ENCODE measurements around the gene CDH2.

Gene CDH2

DNA sequence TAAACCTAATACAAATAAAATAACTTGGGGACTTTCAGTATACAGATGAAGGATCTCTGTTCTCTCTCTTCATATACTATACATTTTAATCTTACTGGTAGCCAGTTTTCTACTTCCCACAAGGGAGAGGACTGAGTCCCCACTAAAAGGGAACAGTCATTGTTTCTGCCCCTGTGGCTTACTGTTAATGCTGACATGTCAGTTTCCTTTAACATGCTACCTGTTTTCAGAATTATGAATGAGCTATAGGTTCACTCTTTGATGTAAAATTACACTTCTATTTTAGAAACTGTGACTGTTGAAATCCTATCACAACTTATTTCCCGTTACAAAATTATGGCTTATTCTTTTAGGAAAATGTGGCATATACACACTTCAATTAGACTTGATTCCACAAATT, 207.7 kb downstream of the CDH2 start:
- H3K79me2 ChIP-seq (ENCODE audit: control insufficient read depth, insufficient read depth, low read length, poor library complexity) = no peaks in the 10 kb centered on the region
- H2BK12ac ChIP-seq (ENCODE audit: low read length) = no peak overlapping the region
- no peak overlapping the region for H3K4ac ChIP-seq (ENCODE audit: low read depth, low read length)
- H4K91ac ChIP-seq (ENCODE audit: low read depth, low read length) = no peak overlapping the region
- H3K4me2 ChIP-seq (ENCODE audit: low read length) = no peak overlapping the region
- H3K18ac ChIP-seq (ENCODE audit: low read length) = no peak overlapping the region
- H3K9ac ChIP-seq (ENCODE audit: low read length) = no peak overlapping the region
- no peak overlapping the region for H3K27ac ChIP-seq (ENCODE audit: low read depth, low read length)
- no peaks in the 10 kb centered on the region for H3K27me3 ChIP-seq (ENCODE audit: insufficient read depth, low read length)
- WGBS (ENCODE audit: extremely low coverage, insufficient coverage, insufficient read length) = no CpG with 5 or more reads among the region's 1 CpG
- H4K8ac ChIP-seq (ENCODE audit: low read depth, low read length) = no peak overlapping the region
- H2AFZ ChIP-seq (ENCODE audit: insufficient read depth, low read length, poor library complexity) = no peak overlapping the region
- no peak overlapping the region for H3K4me3 ChIP-seq (ENCODE audit: low read depth, low read length)
- H2BK5ac ChIP-seq (ENCODE audit: low read depth, low read length, poor library complexity) = no peak overlapping the region
- H3K9me3 ChIP-seq (ENCODE audit: insufficient read depth, low read depth, low read length) = no peaks in the 10 kb centered on the region
- H3K4me1 ChIP-seq (ENCODE audit: control insufficient read depth in 1 of 2, insufficient read depth in 2 of 2, low read length in 2 of 2) = peaks cover 6 to 7% of the 10 kb centered on the region in 2 experiments
- H3K36me3 ChIP-seq (ENCODE audit: control insufficient read depth in 1 of 2, insufficient read depth in 2 of 2, low read length in 2 of 2) = no peaks in the 10 kb centered on the region
- no peaks in the 10 kb centered on the region for H3K79me1 ChIP-seq (ENCODE audit: low read length)
- H2BK120ac ChIP-seq (ENCODE audit: insufficient read depth, low read length, poor library complexity) = no peak overlapping the region
- H3K14ac ChIP-seq (ENCODE audit: low read length) = no peak overlapping the region
- H3K23ac ChIP-seq (ENCODE audit: low read length) = no peak overlapping the region
- no peak overlapping the region for H4K12ac ChIP-seq (ENCODE audit: low read depth, low read length)
- H2AK5ac ChIP-seq (ENCODE audit: low read length) = no peak overlapping the region
- DNase-seq = no peak

DNA sequence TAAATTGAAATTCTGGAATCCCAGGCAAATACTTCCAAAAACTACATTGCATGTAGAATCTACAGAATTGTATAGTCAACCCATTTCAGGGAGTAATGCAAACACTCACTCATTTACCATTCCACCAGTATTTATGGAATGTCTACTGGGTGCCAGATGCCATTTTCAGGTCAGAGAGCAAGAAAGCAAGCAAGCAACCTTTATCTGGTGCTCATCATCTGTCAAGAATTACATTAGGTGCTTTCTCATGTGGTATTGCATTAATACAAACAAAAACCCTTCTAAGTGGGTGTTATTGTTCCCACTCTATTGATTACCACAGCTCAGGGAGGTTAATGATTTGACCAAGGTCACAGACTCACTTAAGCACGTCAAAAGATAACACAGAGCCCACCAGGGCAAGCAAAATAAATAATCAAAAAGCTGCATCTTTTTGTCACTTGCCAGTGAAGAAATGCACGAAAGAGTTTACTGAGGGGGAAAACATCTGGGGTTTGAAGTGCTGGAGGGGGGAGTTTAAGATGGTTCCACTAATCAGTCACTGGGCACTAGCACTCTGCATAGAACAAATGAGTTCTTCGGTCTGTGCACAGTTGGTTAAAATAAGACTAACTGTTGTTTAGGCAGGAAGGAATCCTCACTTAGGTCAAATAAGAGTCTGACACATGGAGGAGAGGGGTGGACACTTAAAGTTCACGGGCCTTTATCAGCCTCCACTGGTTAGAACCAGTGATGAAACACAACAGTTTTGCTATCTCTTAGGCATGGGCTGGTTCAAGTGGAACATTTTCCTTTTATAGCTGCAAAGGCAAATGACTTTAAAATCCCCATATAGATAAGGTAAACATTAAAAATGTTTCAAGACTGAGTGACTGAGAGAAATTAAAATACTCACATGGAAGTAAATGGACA, 208.8 kb downstream of the CDH2 start:
- peak overlapping the region; percentile 74 for H3K27ac ChIP-seq (ENCODE audit: low read depth, low read length)
- H2AFZ ChIP-seq (ENCODE audit: insufficient read depth, low read length, poor library complexity) = no peak overlapping the region
- H3K9ac ChIP-seq (ENCODE audit: low read length) = no peak overlapping the region
- H2BK5ac ChIP-seq (ENCODE audit: low read depth, low read length, poor library complexity) = no peak overlapping the region
- H3K36me3 ChIP-seq (ENCODE audit: control insufficient read depth in 1 of 2, insufficient read depth in 2 of 2, low read length in 2 of 2) = peaks cover 0 to 1% of the 10 kb centered on the region in 2 experiments
- H4K91ac ChIP-seq (ENCODE audit: low read depth, low read length) = no peak overlapping the region
- no CpG with 5 or more reads among the region's 4 CpGs for whole genome bisulfite sequencing (ENCODE audit: extremely low coverage, insufficient coverage, insufficient read length)
- no peak overlapping the region for H3K14ac ChIP-seq (ENCODE audit: low read length)
- no peaks in the 10 kb centered on the region for H3K79me2 ChIP-seq (ENCODE audit: control insufficient read depth, insufficient read depth, low read length, poor library complexity)
- H2AK5ac ChIP-seq (ENCODE audit: low read length) = no peak overlapping the region
- no peak overlapping the region for H4K8ac ChIP-seq (ENCODE audit: low read depth, low read length)
- peak overlapping the region; percentile 40 for H2BK12ac ChIP-seq (ENCODE audit: low read length)
- no peaks in the 10 kb centered on the region for H3K27me3 ChIP-seq (ENCODE audit: insufficient read depth, low read length)
- DNase-seq = peak; percentile 18 to 74
- no peak overlapping the region for H4K12ac ChIP-seq (ENCODE audit: low read depth, low read length)
- H3K4me2 ChIP-seq (ENCODE audit: low read length) = peak overlapping the region; percentile 38
- no peak overlapping the region for H3K4me3 ChIP-seq (ENCODE audit: low read depth, low read length)
- peak overlapping the region; percentile 22 for H2BK120ac ChIP-seq (ENCODE audit: insufficient read depth, low read length, poor library complexity)
- H3K4ac ChIP-seq (ENCODE audit: low read depth, low read length) = no peak overlapping the region
- H3K23ac ChIP-seq (ENCODE audit: low read length) = no peak overlapping the region
- H3K9me3 ChIP-seq (ENCODE audit: insufficient read depth, low read depth, low read length) = no peaks in the 10 kb centered on the region
- no peak overlapping the region for H3K18ac ChIP-seq (ENCODE audit: low read length)
- H3K79me1 ChIP-seq (ENCODE audit: low read length) = no peaks in the 10 kb centered on the region
- H3K4me1 ChIP-seq (ENCODE audit: control insufficient read depth in 1 of 2, insufficient read depth in 2 of 2, low read length in 2 of 2) = peaks cover 6 to 9% of the 10 kb centered on the region in 2 experiments

DNA sequence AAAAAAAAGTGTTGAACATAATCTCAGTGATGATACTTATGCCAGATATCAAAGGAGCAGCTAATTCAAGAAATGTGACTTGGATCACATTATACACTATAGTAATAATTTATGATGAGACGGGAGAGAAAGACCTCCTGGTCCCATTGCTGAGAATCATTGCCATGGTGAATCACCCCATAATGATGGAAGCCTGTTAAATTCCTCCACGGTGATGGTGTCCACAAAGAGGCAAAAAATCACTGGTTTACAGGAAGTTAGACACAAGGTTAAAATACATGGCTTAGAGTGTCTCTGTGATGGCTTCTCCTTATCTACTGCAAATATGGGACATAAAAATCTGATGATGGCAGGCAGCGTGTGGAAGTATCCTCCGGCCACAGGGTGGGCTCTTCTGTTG, 210.0 kb downstream of the CDH2 start:
- no peak overlapping the region for H3K23ac ChIP-seq (ENCODE audit: low read length)
- H4K91ac ChIP-seq (ENCODE audit: low read depth, low read length) = peak overlapping the region; percentile 47
- H4K8ac ChIP-seq (ENCODE audit: low read depth, low read length) = no peak overlapping the region
- H3K36me3 ChIP-seq (ENCODE audit: control insufficient read depth in 1 of 2, insufficient read depth in 2 of 2, low read length in 2 of 2) = peaks cover 0 to 2% of the 10 kb centered on the region in 2 experiments
- H2AK5ac ChIP-seq (ENCODE audit: low read length) = peak overlapping the region; percentile 79
- H3K9ac ChIP-seq (ENCODE audit: low read length) = no peak overlapping the region
- no peak overlapping the region for H4K12ac ChIP-seq (ENCODE audit: low read depth, low read length)
- no peak overlapping the region for H3K14ac ChIP-seq (ENCODE audit: low read length)
- peak overlapping the region; percentile 96 for H2BK12ac ChIP-seq (ENCODE audit: low read length)
- no peak overlapping the region for H2AFZ ChIP-seq (ENCODE audit: insufficient read depth, low read length, poor library complexity)
- no peak for DNase-seq
- no peak overlapping the region for H3K4me3 ChIP-seq (ENCODE audit: low read depth, low read length)
- H2BK5ac ChIP-seq (ENCODE audit: low read depth, low read length, poor library complexity) = no peak overlapping the region
- no peaks in the 10 kb centered on the region for H3K27me3 ChIP-seq (ENCODE audit: insufficient read depth, low read length)
- H3K18ac ChIP-seq (ENCODE audit: low read length) = no peak overlapping the region
- H2BK120ac ChIP-seq (ENCODE audit: insufficient read depth, low read length, poor library complexity) = peak overlapping the region; percentile 66
- H3K79me2 ChIP-seq (ENCODE audit: control insufficient read depth, insufficient read depth, low read length, poor library complexity) = no peaks in the 10 kb centered on the region
- no peaks in the 10 kb centered on the region for H3K9me3 ChIP-seq (ENCODE audit: insufficient read depth, low read depth, low read length)
- H3K79me1 ChIP-seq (ENCODE audit: low read length) = no peaks in the 10 kb centered on the region
- H3K27ac ChIP-seq (ENCODE audit: low read depth, low read length) = no peak overlapping the region
- WGBS (ENCODE audit: extremely low coverage, insufficient coverage, insufficient read length) = no CpG with 5 or more reads among the region's 4 CpGs
- peaks cover 6 to 9% of the 10 kb centered on the region in 2 experiments for H3K4me1 ChIP-seq (ENCODE audit: control insufficient read depth in 1 of 2, insufficient read depth in 2 of 2, low read length in 2 of 2)
- H3K4me2 ChIP-seq (ENCODE audit: low read length) = no peak overlapping the region
- no peak overlapping the region for H3K4ac ChIP-seq (ENCODE audit: low read depth, low read length)

DNA sequence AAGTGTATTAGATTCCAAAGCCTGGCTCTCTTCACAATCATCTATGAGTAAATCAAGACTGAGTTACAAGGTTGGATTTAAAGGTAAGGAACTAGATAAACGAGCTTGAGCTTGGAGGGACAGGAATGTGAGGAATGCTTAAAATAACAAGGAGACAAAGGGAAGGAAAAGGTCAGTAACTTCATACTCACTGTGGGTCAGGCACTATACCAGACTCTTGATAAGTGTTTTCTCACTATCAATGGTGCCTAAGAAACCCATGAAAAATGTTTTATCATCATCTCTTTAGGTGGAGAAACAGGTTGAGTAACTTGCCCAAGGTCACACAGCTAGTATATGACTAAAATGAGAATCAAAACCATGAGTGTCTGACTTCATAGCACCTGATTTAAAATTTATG, 212.1 kb downstream of the CDH2 start:
- Histone ChIP-seq H2BK5ac (ENCODE audit: low read depth, low read length, poor library complexity) (no peak overlapping the region), H3K23ac (ENCODE audit: low read length) (no peak overlapping the region), H3K18ac (ENCODE audit: low read length) (no peak overlapping the region), H4K12ac (ENCODE audit: low read depth, low read length) (no peak overlapping the region), H3K4me1 (ENCODE audit: control insufficient read depth in 1 of 2, insufficient read depth in 2 of 2, low read length in 2 of 2) (peaks cover 6 to 9% of the 10 kb centered on the region in 2 experiments), H2AK5ac (ENCODE audit: low read length) (no peak overlapping the region), H4K8ac (ENCODE audit: low read depth, low read length) (no peak overlapping the region), H3K79me1 (ENCODE audit: low read length) (no peaks in the 10 kb centered on the region), H3K79me2 (ENCODE audit: control insufficient read depth, insufficient read depth, low read length, poor library complexity) (no peaks in the 10 kb centered on the region), H3K4me3 (ENCODE audit: low read depth, low read length) (no peak overlapping the region), H3K4me2 (ENCODE audit: low read length) (no peak overlapping the region), H2BK12ac (ENCODE audit: low read length) (no peak overlapping the region), H2AFZ (ENCODE audit: insufficient read depth, low read length, poor library complexity) (no peak overlapping the region), H4K91ac (ENCODE audit: low read depth, low read length) (no peak overlapping the region), H3K36me3 (ENCODE audit: control insufficient read depth in 1 of 2, insufficient read depth in 2 of 2, low read length in 2 of 2) (peaks cover 0 to 2% of the 10 kb centered on the region in 2 experiments), H3K9ac (ENCODE audit: low read length) (no peak overlapping the region), H3K14ac (ENCODE audit: low read length) (no peak overlapping the region), H3K27ac (ENCODE audit: low read depth, low read length) (no peak overlapping the region), H3K4ac (ENCODE audit: low read depth, low read length) (no peak overlapping the region), H3K9me3 (ENCODE audit: insufficient read depth, low read depth, low read length) (no peaks in the 10 kb centered on the region), H2BK120ac (ENCODE audit: insufficient read depth, low read length, poor library complexity) (no peak overlapping the region), H3K27me3 (ENCODE audit: insufficient read depth, low read length) (no peaks in the 10 kb centered on the region)
- DNase-seq = peak; percentile 3 to 59
- no CpG with 5 or more reads among the region's 1 CpG for WGBS (ENCODE audit: extremely low coverage, insufficient coverage, insufficient read length)

Measured in trophoblast cell (in vitro differentiated cells and primary cell).